Stimulated activated naive B cell treated with anti-CD40 and anti-IgM and Interleukin-4, amounts not matched to agents 10 μg/mL and 1 μg/mL and 100 μg/mL, for 72 hours (primary cell): ENCODE results near the gene ANGPTL2.

Source experiments
- ATAC-seq, 2 donors: fragments of 150-1000 bp; cut with Tn5 transposase; replicated peaks; 2 replicates each; pipeline ENCODE4 v1.10.0; 2021; ENCODE audit warnings: moderate library complexity in 1 of 2
- DNase-seq: peaks from one replicate; pipeline ENCODE4 v3.0.0; 2021
- H3K27ac Mint-ChIP-seq: one replicate; pipeline ENCODE4 v1.8.0; 2022; ENCODE audit warnings: mild to moderate bottlenecking, mixed read lengths
- H3K27me3 Mint-ChIP-seq, 2 donors: one replicate each; pipeline ENCODE4 v1.8.0; 2022; ENCODE audit warnings: mixed read lengths in 2 of 2
- H3K36me3 Mint-ChIP-seq, 2 donors: one replicate each; pipeline ENCODE4 v1.8.0; 2022; ENCODE audit warnings: mixed read lengths in 2 of 2, mild to moderate bottlenecking in 1 of 2
- H3K4me1 Mint-ChIP-seq, 2 donors: one replicate each; pipeline ENCODE4 v1.8.0; 2022; ENCODE audit warnings: mixed read lengths in 2 of 2, mild to moderate bottlenecking in 1 of 2
- H3K4me3 Mint-ChIP-seq, 2 donors: one replicate each; pipeline ENCODE4 v1.8.0; 2022; ENCODE audit warnings: mild to moderate bottlenecking in 2 of 2, mixed read lengths in 2 of 2, moderate library complexity in 1 of 2
- H3K9me3 Mint-ChIP-seq, 2 donors: one replicate each; pipeline ENCODE4 v1.8.0; 2022; ENCODE audit warnings: mixed read lengths in 2 of 2, mild to moderate bottlenecking in 1 of 2

The ANGPTL2 gene

DNA sequence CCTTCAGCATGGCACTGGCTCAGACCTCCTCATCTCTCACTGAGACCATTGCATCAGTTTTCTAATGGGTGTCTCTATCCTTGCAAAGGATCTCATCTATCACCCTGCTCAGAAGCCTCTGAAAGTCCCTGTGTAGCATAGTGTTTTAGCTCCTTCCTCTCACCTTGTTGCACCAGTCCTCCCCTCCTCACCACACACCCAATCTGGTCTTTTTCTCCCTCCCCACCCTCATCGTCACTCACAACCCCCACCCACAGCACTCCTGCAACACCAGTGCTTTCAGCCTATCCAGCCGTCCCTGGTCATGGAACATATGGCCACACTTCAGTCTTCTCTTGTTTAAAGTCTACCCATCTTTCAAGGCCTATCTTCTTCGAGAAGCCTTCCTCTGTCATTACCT, 74.5 kb downstream of the ANGPTL2 start:
- Mint-ChIP-seq H3K4me3 (no peak overlapping the region), H3K4me1 (peaks cover 10 to 17% of the 10 kb centered on the region in 2 donors)

DNA sequence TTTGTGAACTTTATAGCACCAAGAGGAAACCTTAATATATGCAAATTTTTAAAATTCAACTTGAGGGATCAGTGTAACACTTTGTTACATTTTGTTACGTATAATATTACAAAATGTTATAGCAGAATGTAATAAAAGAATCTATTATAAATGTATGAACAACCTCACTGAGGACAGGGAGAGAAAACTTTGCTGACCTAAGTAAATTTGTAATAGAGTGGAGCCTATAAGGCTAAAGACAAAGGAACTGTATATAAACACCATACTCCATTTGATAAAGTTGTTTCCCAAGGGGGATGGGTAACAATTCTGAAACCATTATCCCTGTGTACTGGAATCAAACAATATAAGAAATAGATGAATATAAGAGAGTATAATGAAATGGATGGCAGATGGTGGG, 77.3 kb downstream of the ANGPTL2 start:
- Mint-ChIP-seq H3K4me3 (no peak overlapping the region), H3K9me3 (no peaks in the 10 kb centered on the region), H3K4me1 (peaks cover 10 to 17% of the 10 kb centered on the region in 2 donors), H3K36me3 (no peaks in the 10 kb centered on the region), H3K27ac (no peak overlapping the region), H3K27me3 (no peaks in the 10 kb centered on the region)
- DNase-seq (no peak), ATAC-seq (no peak)

More for the DNA sequence above, 74.5 kb downstream of the ANGPTL2 start:
- Mint-ChIP-seq H3K27ac (no peak overlapping the region), H3K27me3 (no peaks in the 10 kb centered on the region), H3K9me3 (no peaks in the 10 kb centered on the region), H3K36me3 (no peaks in the 10 kb centered on the region)
- ATAC-seq = no peak
- DNase-seq = no peak

DNA sequence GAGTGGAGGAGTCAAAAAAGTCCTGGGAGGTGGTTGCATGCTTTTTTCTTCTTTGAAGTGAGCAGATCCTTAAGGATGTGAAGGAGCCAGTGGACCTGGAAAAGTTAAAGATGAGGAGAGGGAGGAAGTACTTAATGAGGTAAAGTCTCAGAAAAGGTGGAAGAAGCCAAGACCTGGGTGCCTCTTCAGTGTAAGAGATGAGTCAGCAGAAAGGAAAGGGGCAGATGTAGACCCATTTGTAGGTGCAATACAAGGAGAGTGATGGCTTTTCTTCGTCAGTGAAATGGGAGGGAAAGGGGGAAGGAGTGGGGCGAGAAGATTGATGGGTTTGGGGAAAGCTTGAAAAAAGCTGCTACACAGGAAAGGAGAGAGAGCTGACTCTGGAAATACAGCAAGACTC, 82.9 kb downstream of the ANGPTL2 start:
- H3K27me3 Mint-ChIP-seq = no peaks in the 10 kb centered on the region
- no peaks in the 10 kb centered on the region for H3K4me1 Mint-ChIP-seq
- H3K36me3 Mint-ChIP-seq = peaks cover 3% of the 10 kb centered on the region in 2 donors
- H3K27ac Mint-ChIP-seq = no peak overlapping the region
- DNase-seq = no peak
- H3K4me3 Mint-ChIP-seq = no peak overlapping the region
- H3K9me3 Mint-ChIP-seq = no peaks in the 10 kb centered on the region
- ATAC-seq = no peak

DNA sequence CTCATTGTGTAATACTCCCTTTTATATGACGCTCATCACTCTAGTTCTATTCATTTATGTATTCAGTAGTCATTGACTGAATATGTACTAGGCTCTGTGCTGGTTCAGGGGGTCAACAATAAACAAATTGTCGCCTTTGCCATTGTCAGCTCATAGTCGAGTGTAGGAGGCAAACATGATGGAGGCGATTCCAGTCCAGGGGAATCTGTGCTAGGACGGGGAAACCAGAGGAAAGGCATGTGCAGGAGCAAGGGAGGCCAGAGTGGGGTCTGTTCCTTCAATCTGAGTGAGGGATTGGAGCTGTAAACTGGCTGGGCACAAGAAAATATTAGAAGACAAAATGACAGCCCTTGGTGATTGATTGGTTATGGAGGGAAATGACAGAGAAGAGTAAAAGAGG, 83.9 kb downstream of the ANGPTL2 start:
- DNase-seq (no peak), ATAC-seq (no peak)
- H3K4me3 Mint-ChIP-seq = no peak overlapping the region
- no peaks in the 10 kb centered on the region for H3K27me3 Mint-ChIP-seq
- H3K4me1 Mint-ChIP-seq = no peaks in the 10 kb centered on the region
- peaks cover 3% of the 10 kb centered on the region in 2 donors for H3K36me3 Mint-ChIP-seq
- H3K9me3 Mint-ChIP-seq = no peaks in the 10 kb centered on the region
- no peak overlapping the region for H3K27ac Mint-ChIP-seq
